Lower leg skin (tissue), 3 donors: ENCODE measurements around the gene NPR2.

ENCODE experiments used
- POLR2A ChIP-seq, 2 donors: fragments of 450-650 bp; IDR thresholded peaks; one replicate each; pipeline ENCODE4 v1.6.1; 2016 to 2017; ENCODE audit warnings: antibody characterized with exemption in 2 of 2, mild to moderate bottlenecking in 1 of 2, moderate library complexity in 1 of 2
- TF ChIP-seq, protein P1 (sequence below), 3 donors: fragments of 450-650 bp; IDR thresholded peaks; one replicate each; pipeline ENCODE4 v1.5.1; 2016; ENCODE audit warnings: antibody characterized with exemption in 3 of 3, mild to moderate bottlenecking in 3 of 3, moderate library complexity in 2 of 3

DNA sequence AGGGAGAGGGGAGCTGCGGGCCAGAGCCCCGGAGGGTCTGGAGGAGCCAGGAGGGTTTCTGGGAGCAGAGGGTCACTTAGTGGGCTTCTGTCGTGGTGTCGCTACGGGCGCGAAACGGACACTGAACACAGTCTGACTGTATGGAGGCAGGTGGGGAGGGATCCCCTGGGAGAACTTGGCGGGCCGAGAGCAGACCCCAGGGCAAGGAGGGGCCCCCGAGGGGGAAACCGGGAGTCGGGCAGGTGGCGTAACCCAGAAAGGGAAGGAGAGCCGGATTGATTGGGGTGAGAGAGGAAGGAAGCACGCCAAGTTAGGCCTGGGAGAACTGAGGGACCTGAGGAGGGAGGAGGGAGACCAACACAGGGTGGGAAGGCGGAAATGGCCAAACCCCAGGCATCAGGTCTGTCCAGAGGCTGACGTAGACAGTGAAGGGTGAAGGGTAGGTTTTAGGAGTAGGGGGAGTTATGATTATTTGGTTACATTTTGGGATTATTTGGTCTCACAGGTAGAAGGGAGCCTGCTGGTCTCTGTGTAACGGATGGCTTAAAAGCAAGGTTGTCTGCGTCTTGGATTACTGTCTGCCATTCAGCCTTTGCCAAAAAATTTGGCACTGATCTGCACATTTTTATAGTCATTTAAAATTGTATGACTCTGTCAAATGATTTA is 34.0 kb upstream of the NPR2 start:
- TF ChIP-seq POLR2A (IDR thresholded peaks at IDR 0.05): no peak
- TF ChIP-seq, protein P1, sequence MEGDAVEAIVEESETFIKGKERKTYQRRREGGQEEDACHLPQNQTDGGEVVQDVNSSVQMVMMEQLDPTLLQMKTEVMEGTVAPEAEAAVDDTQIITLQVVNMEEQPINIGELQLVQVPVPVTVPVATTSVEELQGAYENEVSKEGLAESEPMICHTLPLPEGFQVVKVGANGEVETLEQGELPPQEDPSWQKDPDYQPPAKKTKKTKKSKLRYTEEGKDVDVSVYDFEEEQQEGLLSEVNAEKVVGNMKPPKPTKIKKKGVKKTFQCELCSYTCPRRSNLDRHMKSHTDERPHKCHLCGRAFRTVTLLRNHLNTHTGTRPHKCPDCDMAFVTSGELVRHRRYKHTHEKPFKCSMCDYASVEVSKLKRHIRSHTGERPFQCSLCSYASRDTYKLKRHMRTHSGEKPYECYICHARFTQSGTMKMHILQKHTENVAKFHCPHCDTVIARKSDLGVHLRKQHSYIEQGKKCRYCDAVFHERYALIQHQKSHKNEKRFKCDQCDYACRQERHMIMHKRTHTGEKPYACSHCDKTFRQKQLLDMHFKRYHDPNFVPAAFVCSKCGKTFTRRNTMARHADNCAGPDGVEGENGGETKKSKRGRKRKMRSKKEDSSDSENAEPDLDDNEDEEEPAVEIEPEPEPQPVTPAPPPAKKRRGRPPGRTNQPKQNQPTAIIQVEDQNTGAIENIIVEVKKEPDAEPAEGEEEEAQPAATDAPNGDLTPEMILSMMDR (IDR thresholded peaks at IDR 0.05): no peak
